Heart right ventricle (tissue), 16 donors: ENCODE data around the gene CFAP68. TPM values are rescaled to one million over a fixed set of nuclear protein-coding genes. Genes with fewer than 3 reads are reported as not detected.
"Not testable (repeated sequence)": the region's sequence is repeated elsewhere in the genome, so short reads cannot be mapped to it uniquely, and the experiment has no call there.

Experiments used
- ATAC-seq, 8 donors: fragments of 200-7000 bp; cut with Tn5 transposase; one replicate each; pipeline ENCODE4 v1.9.1; 2020; ENCODE audit warnings: mild to moderate bottlenecking in 8 of 8, moderate library complexity in 8 of 8, moderate number of reproducible peaks in 1 of 8
- DNase-seq, 2 donors: peaks; one replicate each; pipeline ENCODE4 v3.0.0-alpha.2; 2020
- H3K27ac ChIP-seq, 10 donors: fragments of 200-600 bp; sonication (generic) in 2 of 10; one replicate each; pipeline versions ENCODE4 v1.5.0 to v1.8.0; 2020 to 2022; ENCODE audit warnings: mild to moderate bottlenecking in 3 of 10
- H3K27me3 ChIP-seq, 7 donors: fragments of 200-600 bp; one replicate each; pipeline ENCODE4 v1.8.0; 2021 to 2022; ENCODE audit warnings: mild to moderate bottlenecking in 2 of 7
- H3K36me3 ChIP-seq, 9 donors: fragments of 200-600 bp; sonication (generic) in 1 of 9; one replicate each; pipeline versions ENCODE4 v1.5.0 to v1.8.0; 2020 to 2022; ENCODE audit warnings: mild to moderate bottlenecking in 2 of 9
- H3K4me1 ChIP-seq, 9 donors: fragments of 200-600 bp; sonication (generic) in 1 of 9; one replicate each; pipeline versions ENCODE4 v1.5.0 to v1.8.0; 2020 to 2022; ENCODE audit warnings: mild to moderate bottlenecking in 4 of 9
- H3K4me3 ChIP-seq, 10 donors: fragments of 200-600 bp; sonication (generic) in 2 of 10; one replicate each; pipeline versions ENCODE4 v1.5.0 to v1.8.0; 2020 to 2022; ENCODE audit warnings: mild to moderate bottlenecking in 7 of 10, moderate library complexity in 2 of 10
- H3K9me3 ChIP-seq, 11 donors: fragments of 200-600 bp in 10 of 11; sonication (generic) in 2 of 11; one replicate each; pipeline versions ENCODE4 v1.5.0 to v1.8.0; 2013 to 2022; ENCODE audit warnings: mild to moderate bottlenecking in 2 of 11, control low read depth in 1 of 11, moderate library complexity in 1 of 11
- CTCF ChIP-seq, 9 donors: fragments of 200-600 bp; sonication (generic) in 2 of 9; IDR thresholded peaks; one replicate each; pipeline versions ENCODE4 v1.5.0 to v1.8.0; 2021 to 2022; ENCODE audit warnings: antibody characterized with exemption in 9 of 9, mild to moderate bottlenecking in 5 of 9, moderate library complexity in 1 of 9
- WGBS, 2 donors: extraction: QIAGEN DNeasy Blood & Tissue Kit; methylation state at CpG; one replicate each; pipeline ENCODE4 v1.1.7; 2013; ENCODE audit warnings: inconsistent platforms in 1 of 2; 5-methylcytosine and 5-hydroxymethylcytosine counted together
- intact Hi-C, 10 donors: fragments of 100-400 bp; cut with DNase I; formaldehyde crosslinking; loops; one replicate each; pipeline versions ENCODE4 v1.11.1 to v1.14.2; 2022
- polyA plus RNA-seq, 2 donors: library from polyadenylated mRNA; stranded (reverse); fragments of 200-250 nt; gene quantifications; one replicate each; pipeline ENCODE4 v1.2.3, GENCODE V29; 2013
- total RNA-seq, 10 donors: library from RNA; stranded (reverse); fragmentation: NEBNext Ultra II Directional in 3 of 10; extraction: Animal tissue kit (Norgen Biotek cat#: 25700) in 3 of 10; gene quantifications; one replicate each; pipeline versions ENCODE4 v1.2.1 to v1.2.4, GENCODE V29; 2021 to 2023
- donor health status: Arrhythmogenic right ventricular cardiomyopathy.
- donor health status: ischemic (EF 13 %, LVEDD 7.1; RV severe dilation, severe dysfunction).
- donor health status: healthy with polysubstance abuse.
- donor health status: DM: no; HTN: yes; CAD: no.
- donor health status: DM: no; HTN: no; CAD: no.
- donor health status: ischemic (EF 25% LVEDD 6.9; RV normal size, moderate dysfunction).
- donor health status: ischemic (EF 25% LVEDD 5.7; RV mildly dilated, moderate dysfunction).
- donor health status: healthy.
- donor health status: DM: yes; HTN: yes; CAD: no.
- donor health status: Ischemic cardiomyopathy.
- donor health status: ischemic (EF 35%, LVEDD 5.7; RV mildly dilated, moderate dysfunction).
- donor health status: nonischemic (EF 11% LVEDD 7.7; RV severe dilation, severe dysfunction).
- donor health status: DM: yes; HTN: yes; CAD: no.
- donor health status: PGD.
- donor health status: ischemic (EF 29% LVEDD 5.4; RV normal size, mild dysfunction).
- donor health status: nonischemic (EF 23%, LVEDD 6.1; RV moderate dilation, normal function).

CFAP68 gene
- total and polyA plus RNA-seq, 12 donors = 14.7 to 38.5 (median 29.6) TPM

DNA sequence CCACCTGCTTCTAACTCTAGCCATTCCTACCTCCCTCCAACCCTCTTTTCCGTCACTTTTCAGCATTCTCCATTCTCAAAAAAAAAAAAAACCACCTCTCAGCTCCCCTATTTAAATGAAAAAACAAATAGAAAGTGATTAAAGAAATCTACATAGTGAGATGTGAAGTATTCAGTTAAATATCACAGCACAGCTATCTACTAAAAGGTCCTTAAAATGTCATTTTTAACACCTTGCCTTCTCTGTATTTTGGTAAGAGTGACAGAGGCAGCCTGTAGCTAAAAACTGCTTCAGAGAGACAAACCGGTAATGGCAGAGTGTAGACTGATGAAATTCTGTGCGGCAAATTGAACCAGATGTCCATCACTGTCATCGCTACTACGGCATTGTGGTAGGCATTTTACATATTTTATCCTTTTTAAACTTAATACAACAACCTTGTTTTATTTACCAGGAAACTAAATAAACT lies 7.6 kb upstream of the CFAP68 start:
- Histone ChIP-seq H3K4me3 (peak overlapping the region; percentile 85 to 99 (median 92)), H3K27ac (peak overlapping the region; percentile 92 to 97 (median 94)), H3K9me3 (no peaks in the 10 kb centered on the region), H3K4me1 (peaks cover 0 to 26% (median 19%) of the 10 kb centered on the region in 9 donors), H3K27me3 (no peaks in the 10 kb centered on the region), H3K36me3 (peaks cover 0 to 52% (median 20%) of the 10 kb centered on the region in 9 donors)
- ATAC-seq (peak in 3 of 8 donors; percentile 32 to 41 (median 38)), DNase-seq (no peak)
- no peak for TF ChIP-seq CTCF (IDR thresholded peaks at IDR 0.05)
- WGBS, 2 donors = 53% methylated on average over 5 of the region's 5 CpGs
- intact Hi-C loops = loop anchor here in 5 of 10 donors (10.0 kb wide), 3 partner anchors 53 to 213 kb away; partner anchors contain the start of genes SDHD (in 2 of the 5) and TIMM8B (in 2 of the 5)

- H3K4me1 ChIP-seq = peaks cover 0 to 23% (median 19%) of the 10 kb centered on the region in 9 donors
- 0 to 1% methylated on average over 13 of the region's 13 CpGs for WGBS, 2 donors
- H3K4me3 ChIP-seq = peak overlapping the region; percentile 57 to 86 (median 72)
- DNase-seq (no peak), ATAC-seq (peak in 1 of 8 donors; percentile 0)
- no peaks in the 10 kb centered on the region for H3K9me3 ChIP-seq
- H3K27ac ChIP-seq = peak overlapping the region; percentile 91 to 98 (median 95)
- H3K27me3 ChIP-seq = no peaks in the 10 kb centered on the region
- H3K36me3 ChIP-seq = peaks cover 0 to 32% (median 0%) of the 10 kb centered on the region in 9 donors
- no peak for TF ChIP-seq CTCF (IDR thresholded peaks at IDR 0.05)
- intact Hi-C loops = loop anchor here (1.0 to 10.0 kb wide), 14 partner anchors 34 to 208 kb away; partner anchors contain the start of genes CRYAB (in 4 of the 10), HSPB2 (in 4 of the 10), SDHD (in 3 of the 10) and TIMM8B (in 3 of the 10)
Measured at GRCh38 chr11:111878385-111878848, 924 bp upstream of the CFAP68 start.

GRCh38 chr11:111879637-111879960 lies 258 bp downstream of the CFAP68 start:
- Histone ChIP-seq H3K9me3 (no peaks in the 10 kb centered on the region), H3K4me3 (peak overlapping the region; percentile 57 to 86 (median 72)), H3K27ac (peak overlapping the region; percentile 91 to 98 (median 95)), H3K27me3 (no peaks in the 10 kb centered on the region), H3K36me3 (peaks cover 0 to 39% (median 0%) of the 10 kb centered on the region in 9 donors), H3K4me1 (peaks cover 0 to 23% (median 19%) of the 10 kb centered on the region in 9 donors)
- intact Hi-C loops = loop anchor here (1.0 to 10.0 kb wide), 14 partner anchors 33 to 207 kb away; partner anchors contain the start of genes CRYAB (in 4 of the 10), HSPB2 (in 4 of the 10), SDHD (in 3 of the 10) and TIMM8B (in 3 of the 10)
- ATAC-seq (peak in 6 of 8 donors; percentile 2 to 10 (median 4)), DNase-seq (no peak)
- TF ChIP-seq CTCF (IDR thresholded peaks at IDR 0.05) = no peak
- WGBS, 2 donors = 33 to 46% methylated on average over 6 of the region's 6 CpGs

DNA sequence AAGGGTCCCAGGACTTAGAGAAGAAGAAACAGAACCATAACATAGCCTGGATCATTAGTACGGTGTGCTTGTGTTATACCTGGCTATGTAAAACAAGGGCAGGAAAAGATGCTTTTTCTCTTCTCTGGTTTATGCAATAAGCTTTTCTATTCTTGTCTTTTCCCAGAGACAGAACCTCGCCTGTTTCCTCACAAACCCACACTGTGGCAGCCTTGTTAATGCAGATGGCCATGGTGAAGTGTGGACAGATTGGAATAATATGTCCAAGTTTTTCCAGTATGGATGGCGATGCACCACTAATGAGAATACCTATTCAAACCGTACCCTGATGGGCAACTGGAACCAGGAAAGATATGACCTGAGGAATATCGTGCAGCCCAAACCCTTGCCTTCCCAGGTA lies 2.9 kb downstream of the CFAP68 start:
- intact Hi-C loops = loop anchor here in 2 of 10 donors (5.0 kb wide), 2 partner anchors 45 to 110 kb away; no protein-coding TSS in a partner anchor
- no peak for TF ChIP-seq CTCF (IDR thresholded peaks at IDR 0.05)
- Histone ChIP-seq H3K27ac (no peak overlapping the region), H3K36me3 (peaks cover 0 to 17% (median 0%) of the 10 kb centered on the region in 9 donors), H3K27me3 (no peaks in the 10 kb centered on the region), H3K4me1 (peaks cover 0 to 23% (median 19%) of the 10 kb centered on the region in 9 donors), H3K9me3 (no peaks in the 10 kb centered on the region), H3K4me3 (no peak overlapping the region)
- no peak for DNase-seq
- WGBS, 2 donors = 79 to 81% methylated on average over 5 of the region's 5 CpGs
- ATAC-seq = no peak

DNA sequence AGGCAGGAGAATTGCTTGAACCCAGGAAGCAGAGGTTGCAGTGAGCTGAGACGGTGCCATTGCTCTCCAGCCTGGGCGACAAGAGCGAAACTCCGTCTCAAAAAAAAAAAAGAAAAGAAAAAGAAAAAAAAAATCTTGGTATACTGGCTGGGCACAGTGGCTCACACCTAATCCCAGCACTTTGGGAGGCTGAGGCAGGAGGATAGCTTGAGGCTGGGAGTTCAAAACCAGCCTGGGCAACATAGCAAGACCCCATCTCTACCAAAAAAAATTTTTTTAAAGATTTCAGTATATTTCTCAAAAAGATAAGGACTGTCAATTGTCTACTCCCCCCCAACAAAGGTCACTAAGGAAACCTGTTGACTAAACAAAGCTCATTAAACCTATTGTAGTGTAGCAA lies 5.7 kb downstream of the CFAP68 start:
- ATAC-seq, H3K27ac ChIP-seq, H3K27me3 ChIP-seq, H3K4me3 ChIP-seq, H3K4me1 ChIP-seq, H3K9me3 ChIP-seq, intact Hi-C loops, DNase-seq: not testable (repeated sequence)
- H3K36me3 ChIP-seq = peaks cover 0 to 17% (median 0%) of the 10 kb centered on the region in 9 donors
- 66 to 82% methylated on average over 4 of the region's 4 CpGs for WGBS, 2 donors
